HG02678 (cell line): Measurements from ENCODE around the gene RBM19.
"Not testable (repeated sequence)": the region's sequence is repeated elsewhere in the genome, so short reads cannot be mapped to it uniquely, and the experiment has no call there.

Source experiments
- ATAC-seq: cut with Tn5 transposase; IDR thresholded peaks from one replicate; pipeline ENCODE4 v1.9.1; 2021; ENCODE audit warnings: mild to moderate bottlenecking, moderate library complexity; ENCODE audit not compliant: unreplicated experiment

The RBM19 gene

DNA sequence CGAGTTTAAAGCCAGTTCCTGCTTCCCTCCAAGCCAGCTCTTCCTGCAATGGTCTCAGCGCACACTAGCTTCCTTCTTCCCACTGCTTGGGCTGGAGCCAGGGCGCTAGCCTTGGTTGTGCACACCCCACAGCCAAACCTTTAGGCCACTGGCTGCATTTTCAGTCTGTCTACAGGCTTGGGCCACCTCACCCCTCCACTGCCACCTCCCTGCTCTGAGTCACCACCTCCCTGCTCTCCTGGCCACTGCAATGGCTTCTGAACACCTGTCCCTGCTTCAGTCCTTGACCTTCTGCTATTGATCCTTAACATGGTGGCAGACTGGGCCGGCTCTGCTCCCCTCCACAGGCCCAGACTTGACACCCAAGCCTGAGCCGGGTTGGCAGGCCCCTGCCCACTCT lies 151.1 kb downstream of the RBM19 start:
- ATAC-seq, result no peak

GRCh38 chr12:113813229-113813541 lies 152.9 kb downstream of the RBM19 start:
- ATAC-seq, result no peak

- ATAC-seq, result no peak
Measured at GRCh38 chr12:113812411-113813228, 153.5 kb downstream of the RBM19 start.

DNA sequence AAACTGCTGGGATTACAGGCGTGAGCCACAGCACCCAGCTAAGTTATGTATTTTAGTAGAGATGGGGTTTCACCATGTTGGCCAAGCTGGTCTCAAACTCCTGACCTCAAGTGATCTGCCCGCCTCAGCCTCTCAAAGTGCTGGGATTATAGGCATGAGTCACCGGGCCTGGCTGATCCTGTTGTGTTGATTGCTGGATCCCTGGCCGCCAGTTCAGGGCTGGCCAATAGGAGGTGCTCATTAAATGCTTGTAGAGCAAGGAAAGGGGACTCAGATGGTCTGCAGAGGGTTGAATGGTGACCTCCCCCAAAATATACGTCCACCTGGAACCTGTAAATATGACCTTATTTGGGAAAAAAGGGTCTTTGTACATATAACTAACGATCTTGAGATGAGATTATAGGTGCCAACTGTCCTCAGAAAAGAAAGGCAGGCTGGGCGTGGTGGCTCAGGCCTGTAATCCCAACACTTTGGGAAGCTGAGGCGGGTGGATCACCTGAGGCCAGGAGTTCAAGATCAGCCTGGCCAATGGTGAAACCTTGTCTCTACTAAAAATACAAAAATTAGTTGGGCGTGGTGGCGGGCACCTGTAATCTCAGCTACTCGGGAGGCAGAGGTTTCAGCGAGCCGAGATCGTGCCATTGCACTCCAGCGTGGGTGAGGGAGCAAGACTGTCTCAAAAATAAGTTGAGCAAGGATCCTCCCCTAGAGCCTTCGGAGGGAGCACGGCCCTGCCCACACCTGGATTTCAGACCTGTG lies 156.5 kb downstream of the RBM19 start:
- ATAC-seq, result not testable (repeated sequence)

DNA sequence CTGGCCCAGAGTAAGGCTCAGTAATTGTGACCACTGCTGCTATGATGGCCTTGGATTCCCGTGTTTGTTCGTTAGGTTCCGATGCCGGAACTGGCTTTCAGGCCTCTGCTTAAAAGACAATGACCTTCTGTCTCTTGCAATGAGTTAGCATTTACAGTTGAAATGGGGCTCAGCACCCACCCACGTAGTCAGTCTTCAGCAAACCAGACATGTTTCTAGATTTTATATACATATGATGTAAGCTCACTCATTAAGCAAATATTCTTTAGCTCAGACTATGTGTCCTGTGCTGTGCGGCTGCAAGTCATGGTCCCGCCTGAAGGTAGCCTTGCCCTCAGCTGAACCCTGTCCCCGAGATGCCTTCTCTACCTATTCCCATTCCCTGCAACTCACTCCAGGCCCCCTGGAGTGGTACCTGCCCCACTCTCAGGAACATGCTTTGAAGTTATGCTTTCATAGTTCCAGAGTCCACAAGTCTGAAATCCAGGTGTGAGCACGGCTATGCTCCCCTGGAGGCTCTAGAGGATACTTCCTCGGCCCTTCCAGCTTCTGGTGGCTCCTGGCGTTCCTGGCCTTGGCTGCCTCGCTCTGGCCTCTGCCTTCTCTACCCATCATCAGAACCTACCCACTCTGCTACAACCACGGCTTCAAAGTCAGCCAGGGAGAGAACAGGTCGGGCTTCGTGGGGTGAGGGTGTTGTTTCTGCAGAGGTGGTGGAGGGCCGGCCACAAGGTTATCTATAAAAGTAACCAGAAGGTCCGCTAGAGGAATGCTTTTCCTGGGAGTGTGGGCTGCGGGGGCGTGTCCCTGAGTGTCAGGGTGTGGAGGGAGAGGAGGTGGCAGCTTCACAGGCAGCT lies 157.8 kb downstream of the RBM19 start:
- ATAC-seq, result no peak

GRCh38 chr12:113805673-113806072 lies 160.5 kb downstream of the RBM19 start:
- no peak for ATAC-seq

DNA sequence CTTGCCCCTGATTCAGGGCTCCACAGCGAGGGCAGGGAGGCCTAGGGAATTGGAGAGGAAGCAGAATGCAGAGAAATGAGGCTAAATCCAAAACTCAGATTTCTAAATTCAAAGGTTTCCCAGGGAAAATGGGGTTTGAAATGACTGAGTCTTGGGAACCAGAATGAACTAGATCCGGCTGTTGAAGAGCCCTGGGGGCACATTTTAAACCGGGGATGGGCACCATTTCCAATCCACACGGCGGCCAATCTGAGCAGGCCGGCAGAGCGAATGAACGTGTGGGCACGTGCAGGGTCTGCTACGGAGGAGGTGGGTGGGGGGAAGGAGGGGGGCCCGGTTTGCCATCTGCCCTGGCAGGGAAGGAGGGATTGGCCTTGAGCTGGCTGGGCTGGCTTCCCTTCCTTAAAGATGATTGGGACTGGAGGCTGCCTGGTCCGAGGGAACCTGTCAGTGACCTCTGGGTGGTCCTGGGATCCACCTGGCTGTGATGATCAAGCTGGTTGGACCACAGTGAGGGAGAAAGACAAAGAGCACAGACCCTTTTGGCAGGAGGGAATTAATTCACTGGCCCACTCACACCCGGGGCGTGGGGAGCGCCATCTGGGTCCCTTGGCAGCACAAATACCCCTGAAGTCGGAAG lies 161.0 kb downstream of the RBM19 start:
- ATAC-seq, result no peak

- ATAC-seq, result no peak
Measured at GRCh38 chr12:113803759-113804140, 162.4 kb downstream of the RBM19 start.

GRCh38 chr12:113802966-113803758 lies 163.0 kb downstream of the RBM19 start:
- ATAC-seq, result no peak

- no peak for ATAC-seq
Measured at GRCh38 chr12:113802000-113802749, 163.9 kb downstream of the RBM19 start.

DNA sequence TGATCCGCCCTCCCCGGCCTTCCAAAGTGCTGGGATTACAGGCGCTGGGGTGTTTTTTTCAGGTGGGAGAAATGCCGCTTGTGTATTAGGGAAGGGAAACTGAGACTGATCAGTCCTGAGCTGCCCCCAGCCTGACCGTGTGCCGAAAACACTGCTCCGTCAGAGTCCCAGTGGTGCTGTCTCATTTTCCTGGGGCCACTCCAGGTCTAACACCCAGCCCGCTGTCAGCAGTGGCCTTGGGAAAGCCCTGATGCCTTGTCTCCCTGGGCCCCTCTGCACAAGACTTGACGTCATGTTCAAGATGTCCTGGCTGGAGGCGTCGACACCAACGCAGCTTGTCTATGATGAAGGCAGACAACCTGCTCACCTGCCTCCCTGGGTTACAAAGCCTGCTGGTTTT lies 165.9 kb downstream of the RBM19 start:
- ATAC-seq, result no peak

DNA sequence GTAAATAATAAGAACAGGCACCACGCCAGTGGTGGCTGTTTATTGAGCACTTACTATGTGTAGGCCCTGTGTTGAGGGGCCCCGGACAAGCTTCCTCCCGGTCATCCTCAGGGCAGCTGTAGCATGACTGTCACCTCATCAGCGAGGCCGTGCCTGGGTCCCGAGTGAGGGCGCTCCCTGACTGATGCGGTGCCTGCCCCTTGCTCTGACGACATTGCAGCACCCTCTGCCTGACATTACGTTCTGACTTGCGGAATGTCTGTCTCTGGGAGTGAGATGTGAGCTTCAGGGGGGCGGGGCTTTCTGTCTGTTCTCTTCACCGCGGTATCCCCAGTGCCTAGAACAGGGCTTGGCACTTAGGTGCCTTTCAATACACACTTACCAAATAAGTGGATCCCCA lies 167.6 kb downstream of the RBM19 start:
- no peak for ATAC-seq

- no peak for ATAC-seq
Measured at GRCh38 chr12:113797535-113797868, 168.6 kb downstream of the RBM19 start.

DNA sequence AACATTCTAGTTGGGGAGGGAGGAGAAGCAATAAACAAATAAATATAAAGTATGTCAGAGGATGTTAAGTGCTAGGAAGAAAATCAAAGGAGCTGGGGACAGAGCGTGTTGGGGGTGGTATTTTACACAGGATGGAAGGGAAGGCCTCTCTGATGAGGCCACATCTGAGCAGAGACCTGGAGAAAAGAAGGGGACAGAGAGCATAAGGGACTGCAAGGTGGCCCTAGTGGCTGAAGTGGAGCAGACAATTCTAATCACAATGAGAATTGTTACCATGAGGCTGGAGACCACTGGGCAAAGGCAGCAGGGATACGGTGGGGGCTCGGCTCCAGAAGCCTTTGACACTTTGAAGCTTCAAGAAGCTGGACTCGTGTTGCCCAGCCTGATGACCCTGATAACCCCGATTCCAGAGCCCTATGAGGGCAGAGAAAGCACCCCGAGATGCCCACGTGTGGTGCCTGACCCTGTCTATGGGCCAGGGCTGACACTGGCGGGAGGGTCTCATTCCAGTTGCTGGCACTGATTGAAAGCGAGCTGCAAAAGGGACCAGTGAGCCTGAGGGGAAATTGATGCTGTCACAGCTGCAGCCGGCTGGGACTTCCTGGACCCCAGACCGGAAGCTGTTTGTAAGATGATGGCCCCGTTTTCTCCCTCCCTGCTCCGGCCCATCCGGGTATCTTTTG lies 169.1 kb downstream of the RBM19 start:
- no peak for ATAC-seq

GRCh38 chr12:113796066-113796827 lies 169.9 kb downstream of the RBM19 start:
- no peak for ATAC-seq

DNA sequence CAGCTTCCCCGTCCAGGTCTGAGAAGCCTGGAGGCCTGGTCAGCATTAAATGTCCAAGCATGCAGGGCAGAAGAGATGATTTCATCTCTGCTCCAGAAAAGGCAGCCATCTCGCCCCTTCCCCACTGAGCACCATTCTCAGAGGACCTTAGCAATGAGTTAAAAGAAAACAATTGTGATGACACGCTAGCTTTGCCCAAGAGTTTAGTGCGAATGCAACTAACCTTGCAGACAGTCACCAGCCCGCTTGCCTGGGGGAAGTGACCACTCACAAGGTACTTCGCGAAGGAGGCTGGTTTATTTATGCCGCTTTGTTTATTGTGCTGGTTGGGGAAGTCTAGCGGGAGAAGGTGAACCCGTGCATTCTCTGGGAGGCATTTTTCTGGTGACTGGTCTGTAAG lies 170.7 kb downstream of the RBM19 start:
- ATAC-seq, result no peak

- no peak for ATAC-seq
Measured at GRCh38 chr12:113794774-113795173, 171.4 kb downstream of the RBM19 start.

GRCh38 chr12:113793250-113793649 lies 172.9 kb downstream of the RBM19 start:
- ATAC-seq, result no peak
